Progenitor cell of endocrine pancreas (in vitro differentiated cells): Measurements from ENCODE around the gene XKRX. TPM values are rescaled to one million over a fixed set of nuclear protein-coding genes. Genes with fewer than 3 reads are reported as not detected.

Experiments
- total RNA-seq: library from RNA; stranded (reverse); gene quantifications from 2 replicates; pipeline ENCODE4 v1.2.1, GENCODE V29; 2021

The XKRX gene
- total RNA-seq, 1 donor from 2014 or later, result 0.86 TPM

Other genes starting within 250 kb of the XKRX start
- 1.8 and 2.9 TPM in 2 replicates for gene SYTL4, start 196.8 kb downstream of the XKRX start, total RNA-seq
- 20.2 and 22.7 TPM in 2 replicates for gene CSTF2, start 108.5 kb downstream of the XKRX start, total RNA-seq
- gene NOX1, start 54.6 kb downstream of the XKRX start, total RNA-seq, result not detected in 2 replicates
- gene ARL13A, start 40.8 kb upstream of the XKRX start, total RNA-seq, result not detected in 2 replicates
- 18.8 and 20.5 TPM in 2 replicates for gene TRMT2B, start 123.2 kb upstream of the XKRX start, total RNA-seq
- 5.8 and 7.6 TPM in 2 replicates for gene TMEM35A, start 150.0 kb upstream of the XKRX start, total RNA-seq
- 13.2 and 13.7 TPM in 2 replicates for gene CENPI, start 169.3 kb upstream of the XKRX start, total RNA-seq